Prostate gland (tissue), 2 donors: ENCODE measurements around the gene SPATA21. TPM values are rescaled to one million over a fixed set of nuclear protein-coding genes. Genes with fewer than 3 reads are reported as not detected.

Experiments
- DNase-seq: peaks from one replicate; pipeline ENCODE4 v3.0.0-alpha.2; 2019; ENCODE audit warnings: low spot score
- H3K27ac ChIP-seq, 2 donors: fragments of 200-600 bp; sonication (generic); 2 replicates each; pipeline ENCODE4 v1.5.1; 2017 to 2019
- H3K27me3 ChIP-seq: fragments of 200-600 bp; sonication (generic); replicated peaks from 2 replicates; pipeline ENCODE4 v1.5.1; 2019; ENCODE audit not compliant: insufficient read depth
- H3K36me3 ChIP-seq, 2 donors: fragments of 200-600 bp; sonication (generic); 1 replicate in 1 of 2; 2 replicates in 1 of 2; pipeline versions ENCODE4 v1.5.1 to v1.8.1; 2017 to 2019
- H3K4me1 ChIP-seq: fragments of 200-600 bp; sonication (generic); replicated peaks from 2 replicates; pipeline ENCODE4 v1.5.1; 2019
- H3K4me3 ChIP-seq, 2 donors: fragments of 200-600 bp; sonication (generic); 2 replicates each; pipeline ENCODE4 v1.5.1; 2017 to 2019
- H3K9me3 ChIP-seq: fragments of 200-600 bp; sonication (generic); 2 replicates; pipeline ENCODE4 v1.5.1; 2017
- CTCF ChIP-seq, 4 experiments: fragments of 200-600 bp in 2 of 4; fragments of 450-650 bp in 2 of 4; sonication (generic) in 2 of 4; IDR thresholded peaks; 1 replicate in 3 of 4; 2 replicates in 1 of 4; pipeline ENCODE4 v1.5.1; 2016 to 2019; ENCODE audit warnings: antibody characterized with exemption in 4 of 4, mild to moderate bottlenecking in 2 of 4, moderate library complexity in 2 of 4
- POLR2A ChIP-seq: fragments of 450-650 bp; IDR thresholded peaks from one replicate; pipeline ENCODE4 v1.6.1; 2016; ENCODE audit warnings: antibody characterized with exemption, mild to moderate bottlenecking
- POLR2AphosphoS5 ChIP-seq: sonication (generic); formaldehyde crosslinking; IDR thresholded peaks from one replicate; pipeline ENCODE4 v1.6.1; 2017; ENCODE audit warnings: antibody characterized with exemption
- WGBS: methylation state at CpG from one replicate; pipeline ENCODE4 v1.1.5; 2018; 5-methylcytosine and 5-hydroxymethylcytosine counted together
- intact Hi-C: fragments of 100-400 bp; cut with DNase I; formaldehyde crosslinking; loops from one replicate; pipeline ENCODE4 v1.14.2; 2022
- total RNA-seq, 2 donors: library from RNA; depleted of rRNA; stranded (reverse); fragments of >200 nt; gene quantifications; one replicate each; pipeline ENCODE4 v1.1.0, GENCODE V29; 2016

The SPATA21 gene
- total RNA-seq, 2 donors from 2014 or later = not detected

DNA sequence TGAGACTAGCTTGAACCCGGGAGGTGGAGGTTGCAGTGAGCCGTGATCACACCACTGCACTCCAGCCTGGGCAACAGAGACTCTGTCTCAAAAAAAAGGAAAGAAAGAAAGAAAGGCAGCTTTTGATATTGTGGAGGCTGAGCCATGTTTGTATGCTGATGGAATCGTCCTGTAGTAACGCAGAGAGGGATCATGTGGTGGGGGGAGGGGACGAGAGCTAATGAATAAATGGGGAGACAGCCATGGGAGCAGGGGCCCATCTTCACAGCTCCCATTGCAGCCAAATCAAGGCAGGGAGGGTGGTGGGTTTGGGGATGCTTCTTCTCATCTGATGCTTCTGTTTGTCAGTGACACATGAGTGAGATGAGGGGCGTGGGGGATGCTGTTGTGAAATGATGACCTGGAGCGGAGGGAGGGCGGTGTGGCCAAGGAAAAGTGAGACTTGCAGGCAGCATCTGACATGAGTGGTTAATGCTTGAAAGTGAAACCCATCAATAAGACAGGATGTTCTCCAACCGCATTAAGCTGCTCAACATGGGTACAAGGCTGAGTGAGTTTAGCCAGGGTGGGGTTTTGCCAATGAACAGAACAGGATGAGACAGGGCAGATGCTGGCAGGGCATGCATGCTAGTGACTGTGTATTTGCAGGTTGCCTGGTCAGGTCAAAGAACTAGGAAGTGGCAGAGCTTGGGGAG lies 16.7 kb downstream of the SPATA21 start:
- TF ChIP-seq CTCF (IDR thresholded peaks at IDR 0.05) (no peak), POLR2A (no peak), POLR2AphosphoS5 (no peak)
- 60% methylated on average over 9 of the region's 9 CpGs for WGBS
- no peaks in the 10 kb centered on the region for H3K27me3 ChIP-seq
- no peaks in the 10 kb centered on the region for H3K36me3 ChIP-seq
- no peak overlapping the region for H3K27ac ChIP-seq
- intact Hi-C loops = no loop called here
- no peaks in the 10 kb centered on the region for H3K9me3 ChIP-seq
- no peaks in the 10 kb centered on the region for H3K4me1 ChIP-seq
- DNase-seq = no peak
- H3K4me3 ChIP-seq = no peak overlapping the region

DNA sequence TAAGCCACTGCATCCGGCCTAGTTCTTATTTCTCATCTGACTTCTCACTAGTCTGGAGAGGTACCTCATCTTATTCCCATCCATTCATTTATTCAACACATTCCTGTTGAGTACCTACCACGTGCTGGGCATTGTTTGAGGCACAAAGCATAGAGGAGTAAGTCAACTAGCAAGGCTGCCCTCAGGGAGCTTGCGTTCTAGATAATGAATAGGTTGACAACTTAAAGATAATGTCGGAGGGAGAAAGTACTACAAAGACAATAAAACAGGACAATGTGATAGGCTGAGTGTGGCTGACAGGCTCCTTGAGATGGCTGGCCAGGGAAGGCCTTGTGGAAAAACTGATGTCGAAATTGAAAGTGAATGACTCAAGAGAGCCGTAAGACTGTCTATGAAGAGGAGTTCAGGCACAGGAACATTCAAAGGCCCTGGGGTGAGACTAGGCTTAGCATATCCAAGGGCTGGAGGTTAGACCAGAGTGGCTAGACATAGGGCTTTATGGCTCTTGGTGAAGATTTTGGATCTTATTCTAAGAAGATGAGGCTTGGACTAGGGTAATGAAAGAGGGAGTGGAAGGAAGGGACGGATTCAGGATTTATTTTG lies 18.3 kb downstream of the SPATA21 start:
- Histone ChIP-seq H3K9me3 (no peaks in the 10 kb centered on the region), H3K27me3 (no peaks in the 10 kb centered on the region), H3K36me3 (no peaks in the 10 kb centered on the region), H3K27ac (no peak overlapping the region), H3K4me3 (no peak overlapping the region), H3K4me1 (no peaks in the 10 kb centered on the region)
- TF ChIP-seq POLR2AphosphoS5 (no peak), POLR2A (no peak), CTCF (IDR thresholded peaks at IDR 0.05) (no peak)
- intact Hi-C loops = no loop called here
- DNase-seq = no peak
- 91% methylated on average over 7 of the region's 7 CpGs for WGBS

- Histone ChIP-seq H3K27me3 (no peaks in the 10 kb centered on the region), H3K9me3 (no peaks in the 10 kb centered on the region), H3K36me3 (no peaks in the 10 kb centered on the region), H3K27ac (no peak overlapping the region), H3K4me3 (no peak overlapping the region), H3K4me1 (no peaks in the 10 kb centered on the region)
- DNase-seq = no peak
- 86% methylated on average over 3 of the region's 3 CpGs for WGBS
- TF ChIP-seq POLR2AphosphoS5 = no peak
- intact Hi-C loops = no loop called here
Measured at GRCh38 chr1:16413191-16413590, 24.0 kb downstream of the SPATA21 start.

DNA sequence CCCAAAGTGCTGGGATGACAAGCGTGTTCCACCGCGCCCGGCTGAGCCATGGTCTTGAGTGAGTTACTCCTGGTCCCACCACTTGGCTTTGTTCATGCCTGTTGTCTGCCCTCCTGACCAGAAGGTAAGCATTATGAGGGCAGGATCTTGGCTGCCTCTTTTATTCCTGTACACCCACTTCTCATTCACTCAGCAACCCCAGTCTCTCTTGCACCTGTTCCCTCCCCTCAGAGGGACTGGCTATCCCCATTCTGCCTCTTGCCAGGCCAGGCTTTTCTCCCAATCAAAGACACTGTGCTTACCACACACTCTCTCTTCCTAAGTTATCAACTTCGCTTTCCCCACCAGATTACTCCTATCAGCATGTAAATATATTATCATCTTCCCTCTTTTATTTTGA lies 26.4 kb downstream of the SPATA21 start:
- no peaks in the 10 kb centered on the region for H3K27me3 ChIP-seq
- no peaks in the 10 kb centered on the region for H3K9me3 ChIP-seq
- 96% methylated on average over 5 of the region's 5 CpGs for WGBS
- H3K36me3 ChIP-seq = no peaks in the 10 kb centered on the region
- H3K4me1 ChIP-seq = no peaks in the 10 kb centered on the region
- intact Hi-C loops = no loop called here
- no peak overlapping the region for H3K27ac ChIP-seq
- no peak for DNase-seq
- H3K4me3 ChIP-seq = no peak overlapping the region
- no peak for TF ChIP-seq CTCF (IDR thresholded peaks at IDR 0.05)
- TF ChIP-seq POLR2A = no peak
- TF ChIP-seq POLR2AphosphoS5 = no peak

- DNase-seq = no peak
- intact Hi-C loops = no loop called here
- WGBS = 82% methylated on average over 25 of the region's 25 CpGs
- H3K4me1 ChIP-seq = no peaks in the 10 kb centered on the region
- H3K9me3 ChIP-seq = no peaks in the 10 kb centered on the region
- H3K4me3 ChIP-seq = no peak overlapping the region
- no peak overlapping the region for H3K27ac ChIP-seq
- H3K27me3 ChIP-seq = no peaks in the 10 kb centered on the region
- TF ChIP-seq POLR2A (no peak), CTCF (IDR thresholded peaks at IDR 0.05) (no peak), POLR2AphosphoS5 (no peak)
- H3K36me3 ChIP-seq = no peaks in the 10 kb centered on the region
Measured at GRCh38 chr1:16409536-16410152, 27.6 kb downstream of the SPATA21 start.
